Endothelial cell of umbilical vein (primary cell): ENCODE measurements around the gene AASDH. TPM values are rescaled to one million over a fixed set of nuclear protein-coding genes. Genes with fewer than 3 reads are reported as not detected.

Source experiments
- BruUV-seq: library from RNA; stranded (reverse); fragments of 400-500 nt; replicated peaks from 2 replicates; lab custom pipeline; 2021; lab: Mats Ljungman, UMichigan
- CTCF ChIA-PET: fragments of 300-600, 350-600 bp; sonication (Branson Sonifier 250); formaldehyde crosslinking; loops from one replicate; lab custom pipeline; 2021; ENCODE audit warnings: antibody characterized with exemption, inconsistent platforms; lab: Charles Lee
- POLR2A ChIA-PET: fragments of 300-600, 350-600 bp; sonication (Branson Sonifier 250); formaldehyde crosslinking; loops from one replicate; lab custom pipeline; 2021; ENCODE audit warnings: antibody characterized with exemption, inconsistent platforms; lab: Charles Lee
- DNase-seq: peaks from one replicate; pipeline ENCODE4 v3.0.0-alpha.2; 2011; ENCODE audit warnings: low read depth, low spot score
- FAIRE-seq: peaks from 2 replicates; lab custom pipeline; 2011; peaks lifted over from hg19 to GRCh38; lab: Jason Lieb, UNC
- H2AFZ ChIP-seq: 2 replicates; pipeline ENCODE4 v1.6.0; 2012; ENCODE audit warnings: low read depth, low read length, control low read depth, inconsistent platforms
- H3K27ac ChIP-seq: 2 replicates; pipeline ENCODE4 v1.5.1; 2011; ENCODE audit warnings: low read depth, mild to moderate bottlenecking, control low read depth, low read length, moderate library complexity; ENCODE audit not compliant: insufficient read depth
- H3K27me3 ChIP-seq, 2 experiments: 2 replicates each; pipeline versions ENCODE4 v1.6.0 to v1.6.1; 2011; ENCODE audit warnings: low read length in 2 of 2, mixed read lengths in 1 of 2; ENCODE audit not compliant: control insufficient read depth in 2 of 2, insufficient read depth in 2 of 2
- H3K36me3 ChIP-seq, 2 experiments: 2 replicates in 1 of 2; 3 replicates in 1 of 2; pipeline ENCODE4 v1.5.1; 2011; ENCODE audit warnings: low read length in 2 of 2, mild to moderate bottlenecking in 1 of 2, moderate library complexity in 1 of 2; ENCODE audit not compliant: control insufficient read depth in 2 of 2, insufficient read depth in 2 of 2; ENCODE audit errors: extremely low read depth in 1 of 2
- H3K4me1 ChIP-seq: 3 replicates; pipeline ENCODE4 v1.5.1; 2011; ENCODE audit warnings: mild to moderate bottlenecking, low read length; ENCODE audit not compliant: control insufficient read depth, insufficient read depth; ENCODE audit errors: extremely low read depth
- H3K4me2 ChIP-seq: 2 replicates; pipeline ENCODE4 v1.6.1; 2011; ENCODE audit warnings: low read length, control low read depth, mixed read lengths; ENCODE audit not compliant: insufficient read depth
- H3K4me3 ChIP-seq, 3 experiments: fragments of 200-600 bp in 1 of 3; sonication (generic), shearing (Covaris generic) in 1 of 3; replicated peaks in 1 of 3; 2 replicates each; pipeline ENCODE4 v1.5.1; 2011 to 2016; ENCODE audit warnings: control low read depth in 3 of 3, low read length in 3 of 3, mild to moderate bottlenecking in 2 of 3, inconsistent platforms in 1 of 3, low read depth in 1 of 3, moderate library complexity in 1 of 3; ENCODE audit not compliant: insufficient read depth in 1 of 3
- H3K79me2 ChIP-seq: 2 replicates; pipeline ENCODE4 v1.6.0; 2012; ENCODE audit warnings: low read length, inconsistent platforms; ENCODE audit not compliant: control insufficient read depth, insufficient read depth
- H3K9ac ChIP-seq: replicated peaks from 2 replicates; pipeline ENCODE3; 2011; ENCODE audit warnings: low read length, control low read depth; ENCODE audit not compliant: insufficient read depth; ENCODE audit errors: extremely low read depth
- H3K9me1 ChIP-seq: replicated peaks from 3 replicates; pipeline ENCODE4 v1.6.0; 2011; ENCODE audit warnings: mild to moderate bottlenecking, low read length; ENCODE audit not compliant: control insufficient read depth, insufficient read depth; ENCODE audit errors: extremely low read depth
- H3K9me3 ChIP-seq: replicated peaks from 2 replicates; pipeline ENCODE4 v1.5.1; 2012; ENCODE audit warnings: low read length, inconsistent platforms; ENCODE audit not compliant: control insufficient read depth, insufficient read depth
- H4K20me1 ChIP-seq: replicated peaks from 2 replicates; pipeline ENCODE3; 2011; ENCODE audit warnings: mild to moderate bottlenecking, low read length; ENCODE audit not compliant: control insufficient read depth, insufficient read depth; ENCODE audit errors: extremely low read depth
- CTCF ChIP-seq, 2 donors: IDR thresholded peaks; 1 replicate in 1 of 2; 2 replicates in 1 of 2; pipeline ENCODE4 v1.5.1; 2011; ENCODE audit warnings: low read length in 2 of 2, mild to moderate bottlenecking in 2 of 2, moderate library complexity in 2 of 2, control low read depth in 1 of 2, inconsistent platforms in 1 of 2, low read depth in 1 of 2; ENCODE audit not compliant: insufficient read depth in 1 of 2; ENCODE audit errors: extremely low read depth in 1 of 2
- EZH2 ChIP-seq: IDR thresholded peaks from 2 replicates; pipeline ENCODE4 v1.6.1; 2012; ENCODE audit warnings: borderline replicate concordance, low read depth, mild to moderate bottlenecking, moderate library complexity, low read length, inconsistent platforms; ENCODE audit not compliant: severe bottlenecking
- FOS ChIP-seq: IDR thresholded peaks from 2 replicates; pipeline ENCODE4 v1.6.1; 2011; ENCODE audit warnings: mild to moderate bottlenecking, low read length, moderate library complexity, borderline replicate concordance; ENCODE audit not compliant: insufficient read depth
- GATA2 ChIP-seq: IDR thresholded peaks from 2 replicates; pipeline ENCODE4 v1.7.0; 2011; ENCODE audit warnings: low read depth, mild to moderate bottlenecking, moderate library complexity, mixed read lengths, low read length; ENCODE audit not compliant: insufficient read length, insufficient read depth
- JUN ChIP-seq: IDR thresholded peaks from 2 replicates; pipeline ENCODE4 v1.6.1; 2011; ENCODE audit warnings: borderline replicate concordance, low read depth; ENCODE audit not compliant: insufficient read length, insufficient read depth
- MAX ChIP-seq: IDR thresholded peaks from 2 replicates; pipeline ENCODE4 v1.6.1; 2011; ENCODE audit not compliant: insufficient read depth, insufficient read length
- MYC ChIP-seq: IDR thresholded peaks from one replicate; pipeline ENCODE4 v1.6.1; 2011; ENCODE audit warnings: mild to moderate bottlenecking, low read depth, low read length
- POLR2A ChIP-seq: IDR thresholded peaks from 2 replicates; pipeline ENCODE4 v1.6.1; 2012; ENCODE audit warnings: low read depth, mild to moderate bottlenecking, control low read depth, low read length
- POLR2AphosphoS5 ChIP-seq: IDR thresholded peaks from 2 replicates; pipeline ENCODE4 v1.6.1; 2012; ENCODE audit warnings: low read depth, mild to moderate bottlenecking, control low read depth, low read length, moderate library complexity; ENCODE audit not compliant: insufficient read depth
- dilution Hi-C: fragments of 300-500 bp; cut with MboI; formaldehyde crosslinking; loops from one replicate; pipeline ENCODE4 v1.15.0; 2019; ENCODE audit warnings: low sequenced_read_pairs; ENCODE audit not compliant: extremely low pct_ligation_motif_present
- intact Hi-C: fragments of 100-400 bp; cut with micrococcal nuclease; formaldehyde crosslinking; loops from one replicate; pipeline ENCODE4 v1.10.0; 2022
- polyA plus RNA-seq, 4 experiments: library from polyadenylated mRNA; depleted of rRNA in 3 of 4; stranded (reverse) in 3 of 4; unstranded in 1 of 4; fragments of >200 nt; gene quantifications; 2 replicates each; pipeline versions ENCODE4 v1.2.1 to v1.2.3, GENCODE V29; 2011 to 2012; ENCODE audit warnings: missing spikeins in 1 of 4
- total RNA-seq: library from RNA; stranded (reverse); gene quantifications from 2 replicates; pipeline ENCODE4 v1.2.3, GENCODE V29; 2021

AASDH gene
- total and polyA plus RNA-seq, 2 donors (not counting 3 experiments of a cell fraction or from before 2014, with no cell fraction given): 4.2 to 9.5 TPM

GRCh38 chr4:56326363-56326762, 60.9 kb downstream of the AASDH start:
- Histone ChIP-seq H3K4me2 (no peak overlapping the region), H3K36me3 (no peaks in the 10 kb centered on the region), H3K27ac (no peak overlapping the region), H3K9ac (no peak overlapping the region), H3K4me3 (no peak overlapping the region), H3K9me1 (no peaks in the 10 kb centered on the region), H3K9me3 (no peaks in the 10 kb centered on the region), H4K20me1 (no peaks in the 10 kb centered on the region), H3K4me1 (peaks cover 2% of the 10 kb centered on the region), H2AFZ (no peak overlapping the region), H3K27me3 (no peaks in the 10 kb centered on the region), H3K79me2 (no peaks in the 10 kb centered on the region)
- no peak for FAIRE-seq
- no TSS peak for BruUV-seq
- dilution Hi-C loops: no loop called here
- no peak for TF ChIP-seq JUN
- TF ChIP-seq FOS: no peak
- no peak for TF ChIP-seq EZH2
- TF ChIP-seq MYC: no peak
- no peak for TF ChIP-seq POLR2A
- TF ChIP-seq CTCF (IDR thresholded peaks at IDR 0.05; ENCODE audit: extremely low read depth in 1 of 2, insufficient read depth in 1 of 2, low read depth in 1 of 2, low read length in 2 of 2): no peak
- TF ChIP-seq POLR2AphosphoS5: no peak
- no peak for TF ChIP-seq GATA2
- no peak for TF ChIP-seq MAX
- ChIA-PET CTCF (no interaction called here), POLR2A (no interaction called here)
- intact Hi-C loops: no loop called here
- peak; percentile 22 for DNase-seq
